GM12891 (cell line): ENCODE data around the gene MAP3K3.

ENCODE experiments used
- POLR2A ChIP-seq: IDR thresholded peaks from 2 replicates; pipeline ENCODE4 v1.6.1; 2011; ENCODE audit warnings: low read depth, low read length, control low read depth
- TAF1 ChIP-seq: IDR thresholded peaks from 2 replicates; pipeline ENCODE4 v1.6.1; 2011; ENCODE audit warnings: low read depth, low read length, control low read depth

GRCh38 chr17:63573634-63574033 is 48.6 kb upstream of the MAP3K3 start:
- TF ChIP-seq POLR2A (no peak), TAF1 (no peak)
